ENCODE data around the gene IFI35.

DNA sequence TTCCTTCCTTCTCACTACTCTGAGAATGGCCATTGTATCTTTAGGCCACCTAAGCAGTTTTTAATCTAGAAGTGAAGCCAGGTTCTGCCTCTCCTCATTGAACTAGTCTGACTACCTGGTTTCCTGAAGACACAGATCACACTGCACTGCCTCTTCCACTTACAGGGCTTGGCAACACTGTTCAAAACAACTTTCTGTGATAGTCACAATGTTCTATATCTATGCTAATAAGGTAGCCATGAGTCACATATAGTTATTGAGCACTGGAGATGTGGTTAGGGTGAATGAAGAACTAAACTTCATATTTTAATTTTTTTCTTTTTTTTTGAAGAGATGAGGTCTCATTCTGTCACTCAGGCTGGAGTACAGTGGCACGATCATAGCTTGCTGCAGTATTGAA, 45.4 kb downstream of the IFI35 start:
- TF ChIP-seq, protein P1, sequence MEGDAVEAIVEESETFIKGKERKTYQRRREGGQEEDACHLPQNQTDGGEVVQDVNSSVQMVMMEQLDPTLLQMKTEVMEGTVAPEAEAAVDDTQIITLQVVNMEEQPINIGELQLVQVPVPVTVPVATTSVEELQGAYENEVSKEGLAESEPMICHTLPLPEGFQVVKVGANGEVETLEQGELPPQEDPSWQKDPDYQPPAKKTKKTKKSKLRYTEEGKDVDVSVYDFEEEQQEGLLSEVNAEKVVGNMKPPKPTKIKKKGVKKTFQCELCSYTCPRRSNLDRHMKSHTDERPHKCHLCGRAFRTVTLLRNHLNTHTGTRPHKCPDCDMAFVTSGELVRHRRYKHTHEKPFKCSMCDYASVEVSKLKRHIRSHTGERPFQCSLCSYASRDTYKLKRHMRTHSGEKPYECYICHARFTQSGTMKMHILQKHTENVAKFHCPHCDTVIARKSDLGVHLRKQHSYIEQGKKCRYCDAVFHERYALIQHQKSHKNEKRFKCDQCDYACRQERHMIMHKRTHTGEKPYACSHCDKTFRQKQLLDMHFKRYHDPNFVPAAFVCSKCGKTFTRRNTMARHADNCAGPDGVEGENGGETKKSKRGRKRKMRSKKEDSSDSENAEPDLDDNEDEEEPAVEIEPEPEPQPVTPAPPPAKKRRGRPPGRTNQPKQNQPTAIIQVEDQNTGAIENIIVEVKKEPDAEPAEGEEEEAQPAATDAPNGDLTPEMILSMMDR (IDR thresholded peaks at IDR 0.05), result no peak
- TF ChIP-seq POLR2A (IDR thresholded peaks at IDR 0.05), result no peak
